ENCODE results near the gene ZNF791.
"Not testable (repeated sequence)": the region's sequence is repeated elsewhere in the genome, so short reads cannot be mapped to it uniquely, and the experiment has no call there.

Gene ZNF791

DNA sequence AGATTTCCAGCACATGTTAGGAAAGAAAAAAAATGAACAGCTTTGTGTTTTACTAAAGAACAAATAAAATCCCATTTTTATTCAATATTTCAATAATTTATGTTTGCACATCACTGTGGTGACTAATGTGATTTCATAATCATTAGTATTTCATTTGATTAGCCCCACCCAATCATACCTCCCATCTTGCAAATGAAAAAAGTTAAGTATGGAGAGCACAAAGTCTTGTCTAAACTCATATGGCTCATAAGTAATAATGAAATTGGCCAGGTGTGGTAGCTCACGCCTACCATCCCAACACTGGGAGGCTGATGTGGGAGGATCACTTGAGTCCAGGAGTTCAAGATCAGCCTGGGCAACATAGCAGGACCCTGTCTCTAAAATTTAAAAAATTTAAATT is 3.9 kb upstream of the ZNF791 start:
- TF ChIP-seq, protein P1, sequence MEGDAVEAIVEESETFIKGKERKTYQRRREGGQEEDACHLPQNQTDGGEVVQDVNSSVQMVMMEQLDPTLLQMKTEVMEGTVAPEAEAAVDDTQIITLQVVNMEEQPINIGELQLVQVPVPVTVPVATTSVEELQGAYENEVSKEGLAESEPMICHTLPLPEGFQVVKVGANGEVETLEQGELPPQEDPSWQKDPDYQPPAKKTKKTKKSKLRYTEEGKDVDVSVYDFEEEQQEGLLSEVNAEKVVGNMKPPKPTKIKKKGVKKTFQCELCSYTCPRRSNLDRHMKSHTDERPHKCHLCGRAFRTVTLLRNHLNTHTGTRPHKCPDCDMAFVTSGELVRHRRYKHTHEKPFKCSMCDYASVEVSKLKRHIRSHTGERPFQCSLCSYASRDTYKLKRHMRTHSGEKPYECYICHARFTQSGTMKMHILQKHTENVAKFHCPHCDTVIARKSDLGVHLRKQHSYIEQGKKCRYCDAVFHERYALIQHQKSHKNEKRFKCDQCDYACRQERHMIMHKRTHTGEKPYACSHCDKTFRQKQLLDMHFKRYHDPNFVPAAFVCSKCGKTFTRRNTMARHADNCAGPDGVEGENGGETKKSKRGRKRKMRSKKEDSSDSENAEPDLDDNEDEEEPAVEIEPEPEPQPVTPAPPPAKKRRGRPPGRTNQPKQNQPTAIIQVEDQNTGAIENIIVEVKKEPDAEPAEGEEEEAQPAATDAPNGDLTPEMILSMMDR (IDR thresholded peaks at IDR 0.05; ENCODE audit: insufficient read depth, low read length, missing control alignments), result no peak
- ChIA-PET CTCF (interaction anchor here (1.5 to 1.8 kb wide), 3 partner anchors 42 to 65 kb away, joined by 3 to 6 read pairs (median 5); no protein-coding TSS in a partner anchor), POLR2A (no interaction called here)
- DNase-seq (ENCODE audit: low read depth, low spot score), result no peak
- H3K4me3 ChIP-seq (ENCODE audit: low read depth, low read length), result no peak overlapping the region

DNA sequence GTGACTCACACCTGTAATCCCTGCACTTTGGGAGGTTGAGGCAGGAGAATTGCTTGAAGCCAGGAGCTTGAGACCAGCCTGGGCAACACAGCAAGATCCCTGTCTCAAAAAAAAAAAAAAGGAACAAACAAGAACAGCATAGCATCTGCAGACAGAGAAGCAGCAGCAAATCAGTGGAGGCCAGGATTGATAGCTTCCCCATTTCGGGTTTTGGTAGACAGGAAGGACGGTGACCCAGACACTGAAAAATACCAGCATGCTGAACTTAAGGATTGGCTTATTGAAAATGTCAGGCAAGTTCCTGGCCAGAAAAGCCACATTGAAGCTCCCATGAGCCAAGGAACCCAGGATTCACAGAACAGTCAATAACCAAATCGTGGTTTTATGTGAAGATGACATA is 3.1 kb upstream of the ZNF791 start:
- ChIA-PET CTCF (interaction anchor here (0.7 to 1.6 kb wide), 3 partner anchors 33 to 64 kb away, joined by 3 to 6 read pairs (median 3); no protein-coding TSS in a partner anchor), POLR2A (no interaction called here)
- TF ChIP-seq, protein P1 (IDR thresholded peaks at IDR 0.05; ENCODE audit: insufficient read depth, low read length, missing control alignments), result no peak
- no peak overlapping the region for H3K4me3 ChIP-seq (ENCODE audit: low read depth, low read length)
- DNase-seq (ENCODE audit: low read depth, low spot score), result no peak

DNA sequence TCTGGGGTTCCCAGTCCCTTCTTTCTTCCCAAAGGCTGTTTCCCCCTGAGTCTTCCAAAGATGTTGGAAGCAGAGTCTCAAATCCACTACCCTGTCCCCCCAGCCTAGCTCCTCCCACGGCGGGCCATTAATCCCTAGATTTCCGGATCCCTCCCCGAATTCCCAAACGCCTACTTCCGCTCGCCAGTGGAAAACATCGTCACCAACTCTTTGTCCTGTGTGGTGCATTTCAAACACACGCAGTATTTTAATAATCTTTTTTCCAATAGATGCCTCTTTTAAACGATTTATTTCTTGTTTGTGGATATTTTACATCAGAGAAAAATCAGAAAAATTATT is 610 bp downstream of the ZNF791 start:
- CTCF ChIA-PET, result interaction anchor here (1.3 to 2.1 kb wide), 4 partner anchors 31 to 61 kb away, joined by 4 to 12 read pairs (median 6); no protein-coding TSS in a partner anchor
- POLR2A ChIA-PET, result interaction anchor here (0.8 to 1.2 kb wide), 2 partner anchors 11 to 58 kb away, joined by 3 to 5 read pairs; a partner anchor contains a TSS
- DNase-seq (ENCODE audit: low read depth, low spot score), result no peak
- TF ChIP-seq, protein P1 (IDR thresholded peaks at IDR 0.05; ENCODE audit: insufficient read depth, low read length, missing control alignments), result no peak
- H3K4me3 ChIP-seq (ENCODE audit: low read depth, low read length), result peak overlapping the region; percentile 100

DNA sequence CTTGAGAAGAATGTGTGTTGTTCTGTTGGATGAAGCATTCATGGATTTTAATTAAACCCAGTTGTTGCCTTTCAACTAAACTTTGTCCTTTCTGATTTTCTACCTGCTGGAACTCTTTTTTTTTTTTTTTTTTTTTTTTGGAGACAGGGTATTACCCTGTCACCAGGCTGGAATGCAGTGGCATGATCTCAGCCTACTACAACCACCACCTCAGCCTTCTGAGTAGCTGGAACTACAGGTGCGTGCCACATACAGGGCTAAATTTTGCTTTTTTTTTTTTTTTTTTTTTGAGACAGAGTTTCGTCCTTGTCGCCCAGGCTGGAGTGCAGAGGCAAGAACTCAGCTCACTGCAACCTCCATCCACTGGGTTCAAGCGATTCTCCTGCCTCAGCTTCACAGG is 6.9 kb downstream of the ZNF791 start:
- ChIA-PET CTCF (no interaction called here), POLR2A (no interaction called here)
- DNase-seq (ENCODE audit: low read depth, low spot score), result no peak
- TF ChIP-seq, protein P1 (IDR thresholded peaks at IDR 0.05; ENCODE audit: insufficient read depth, low read length, missing control alignments), result no peak
- no peak overlapping the region for H3K4me3 ChIP-seq (ENCODE audit: low read depth, low read length)

DNA sequence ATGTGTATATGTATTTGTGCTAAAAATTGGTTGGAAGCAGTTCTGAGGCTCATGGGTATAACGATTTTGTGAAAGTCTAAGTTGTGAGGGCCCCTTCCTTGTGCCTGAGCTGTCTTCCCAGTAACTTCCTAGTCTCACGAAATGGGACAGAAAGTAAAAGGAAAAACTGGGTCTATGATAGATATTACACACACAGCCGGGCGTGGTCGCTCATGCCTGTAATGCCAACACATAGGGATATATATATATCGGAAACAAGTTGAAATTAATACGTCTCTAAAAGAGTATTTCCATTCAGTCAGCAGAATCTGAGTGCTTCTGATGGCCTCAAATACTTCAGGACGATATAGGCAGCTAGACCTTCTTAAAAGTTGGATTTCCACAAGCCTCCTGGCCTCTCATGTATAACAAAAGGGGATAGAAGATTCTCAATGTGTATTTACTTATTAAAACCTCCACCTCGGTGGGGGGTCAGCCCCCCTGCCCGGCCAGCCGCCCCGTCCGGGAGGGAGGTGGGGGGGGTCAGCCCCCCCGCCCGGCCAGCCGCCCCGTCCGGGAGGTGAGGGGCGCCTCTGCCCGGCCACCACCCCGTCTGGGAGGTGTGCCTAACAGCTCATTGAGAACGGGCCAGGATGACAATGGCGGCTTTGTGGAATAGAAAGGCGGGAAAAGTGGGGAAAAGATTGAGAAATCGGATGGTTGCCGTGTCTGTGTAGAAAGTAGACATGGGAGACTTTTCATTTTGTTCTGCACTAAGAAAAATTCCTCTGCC is 10.7 kb downstream of the ZNF791 start:
- CTCF ChIA-PET, result interaction anchor here (0.9 kb wide), 1 partner anchor 9 kb away, joined by 3 read pairs; no protein-coding TSS in a partner anchor
- H3K4me3 ChIP-seq (ENCODE audit: low read depth, low read length); POLR2A ChIA-PET; DNase-seq (ENCODE audit: low read depth, low spot score): not testable (repeated sequence)

DNA sequence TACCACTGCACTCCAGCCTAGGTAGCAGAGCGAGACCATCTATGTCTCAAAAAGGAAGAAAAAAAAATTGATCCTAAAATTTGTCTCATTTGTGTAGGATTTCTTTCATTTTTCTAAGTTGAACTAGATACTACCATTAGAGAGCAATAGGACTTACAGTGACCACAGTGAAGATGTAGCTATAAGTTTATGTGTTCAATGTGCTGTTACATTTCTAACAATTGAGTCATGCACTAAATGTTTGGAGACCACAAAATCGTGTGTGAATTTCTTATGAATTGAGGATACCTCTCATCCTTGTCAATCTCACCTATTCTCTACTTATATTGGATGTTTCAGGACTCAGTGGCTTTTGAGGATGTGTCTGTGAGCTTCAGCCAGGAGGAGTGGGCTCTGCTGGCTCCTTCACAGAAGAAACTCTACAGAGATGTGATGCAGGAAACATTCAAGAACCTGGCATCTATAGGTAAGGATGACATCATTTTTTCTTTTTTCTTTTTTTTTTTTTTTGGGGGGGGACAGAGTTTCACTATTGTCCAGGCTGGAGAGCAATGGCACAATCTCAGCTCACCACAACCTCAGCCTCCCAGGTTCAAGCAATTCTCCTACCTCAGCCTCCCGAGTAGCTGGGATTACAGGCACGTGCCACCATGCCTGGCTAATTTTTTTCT is 12.8 kb downstream of the ZNF791 start:
- TF ChIP-seq, protein P1 (IDR thresholded peaks at IDR 0.05; ENCODE audit: insufficient read depth, low read length, missing control alignments), result no peak
- H3K4me3 ChIP-seq (ENCODE audit: low read depth, low read length), result no peak overlapping the region
- ChIA-PET CTCF (interaction anchor here (1.7 to 1.9 kb wide), 2 partner anchors 15 to 17 kb away, joined by 3 to 6 read pairs; no protein-coding TSS in a partner anchor), POLR2A (interaction anchor here (0.7 kb wide), 1 partner anchor 31 kb away, joined by 3 read pairs; no protein-coding TSS in a partner anchor)
- no peak for DNase-seq (ENCODE audit: low read depth, low spot score)
